GM18870 (cell line): ENCODE data around the gene KAT6B.
"Not testable (repeated sequence)": the region's sequence is repeated elsewhere in the genome, so short reads cannot be mapped to it uniquely, and the experiment has no call there.

Source experiments
- ATAC-seq: cut with Tn5 transposase; IDR thresholded peaks from one replicate; pipeline ENCODE4 v1.9.1; 2021; ENCODE audit warnings: moderate library complexity; ENCODE audit not compliant: unreplicated experiment

KAT6B gene

GRCh38 chr10:74887614-74888284 is 61.3 kb downstream of the KAT6B start:
- no peak for ATAC-seq

DNA sequence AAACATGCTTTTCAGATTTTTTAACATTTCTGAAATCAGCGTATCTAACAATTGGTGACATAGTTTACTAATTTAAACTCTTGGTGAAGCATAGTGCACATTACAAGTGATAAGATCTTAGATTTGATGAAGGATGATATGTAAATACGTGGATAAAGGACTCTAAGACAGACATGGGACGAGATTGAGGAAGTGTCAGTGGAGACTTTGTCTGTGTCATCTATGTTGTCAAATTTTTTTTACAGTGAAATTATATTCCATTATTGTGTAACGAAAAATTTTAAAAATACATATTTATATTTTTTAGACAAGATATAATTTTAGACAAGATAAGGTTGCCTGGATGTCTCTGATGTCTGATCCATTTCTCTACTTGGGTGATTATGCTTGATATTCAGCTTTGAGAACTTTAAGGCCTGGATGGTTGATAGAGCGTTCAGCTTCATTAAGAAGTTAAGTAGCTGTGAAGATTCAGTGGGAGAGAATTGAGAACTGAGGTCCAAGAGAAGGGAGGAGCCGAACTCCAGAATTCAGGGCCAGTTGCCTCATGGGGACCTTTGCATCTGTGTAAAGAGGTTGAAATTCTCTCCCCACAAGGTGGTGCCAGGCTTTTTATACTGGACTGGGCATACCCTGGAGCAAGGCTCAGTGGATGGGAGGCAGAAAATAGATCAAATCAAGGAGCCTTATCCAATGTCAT is 62.7 kb downstream of the KAT6B start:
- ATAC-seq = no peak

DNA sequence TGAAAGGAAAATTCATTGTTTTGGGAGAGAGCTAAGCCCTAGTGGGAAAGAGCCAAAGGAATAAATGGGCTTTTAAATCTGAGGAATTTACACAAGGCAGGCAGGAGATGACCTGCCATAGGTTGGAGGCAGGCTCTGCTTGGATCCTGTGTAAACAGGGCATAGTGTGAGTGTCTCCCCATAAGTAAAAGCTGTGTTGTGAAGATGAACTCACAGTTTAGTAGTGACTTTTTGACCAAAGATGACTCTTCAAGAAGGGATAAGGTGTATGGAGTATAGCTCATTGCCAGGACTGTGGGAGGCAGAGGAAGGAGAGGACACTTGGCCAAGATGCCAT is 63.2 kb downstream of the KAT6B start:
- ATAC-seq = no peak

DNA sequence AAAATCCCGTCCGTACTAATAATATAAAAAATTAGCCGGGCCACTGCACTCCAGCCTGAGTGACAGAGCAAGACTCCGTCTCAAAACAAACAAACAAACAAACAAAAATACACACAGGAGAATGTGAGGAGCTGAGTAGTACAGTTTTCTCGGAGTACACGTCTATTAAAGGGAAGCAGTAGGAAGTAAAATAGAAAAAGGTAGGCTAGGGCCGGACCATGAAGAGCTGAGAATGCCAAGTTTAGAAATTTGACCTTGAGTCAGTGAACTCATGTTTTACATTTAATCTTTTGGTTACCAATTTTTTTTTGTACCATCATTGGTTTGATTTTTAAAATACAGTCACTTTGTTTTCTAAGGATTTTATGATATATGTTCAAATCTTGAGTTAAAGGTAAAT is 64.1 kb downstream of the KAT6B start:
- no peak for ATAC-seq

- ATAC-seq = no peak
Observed at GRCh38 chr10:74891053-74891452, 64.7 kb downstream of the KAT6B start.

- no peak for ATAC-seq
Observed at GRCh38 chr10:74892839-74893238, 66.4 kb downstream of the KAT6B start.

DNA sequence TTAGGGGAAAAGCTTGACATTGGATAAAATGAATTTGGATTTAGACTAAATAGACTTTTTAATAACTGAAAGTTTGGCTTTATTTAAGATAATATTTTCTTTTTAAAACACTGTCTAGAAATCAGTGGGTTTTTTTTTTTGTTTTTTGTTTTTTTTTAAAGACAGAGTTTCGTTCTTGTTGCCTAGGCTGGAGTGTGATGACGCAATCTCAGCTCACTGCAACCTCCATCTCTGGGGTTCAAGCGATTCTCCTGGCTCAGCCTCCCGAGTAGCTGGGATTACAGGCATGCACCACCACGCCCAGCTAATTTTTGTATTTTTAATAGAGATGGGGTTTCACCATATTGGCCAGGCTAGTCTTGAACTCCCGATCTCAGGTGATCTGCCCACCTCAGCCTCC is 66.9 kb downstream of the KAT6B start:
- not testable (repeated sequence) for ATAC-seq

GRCh38 chr10:74896788-74897527 is 70.6 kb downstream of the KAT6B start:
- no peak for ATAC-seq

DNA sequence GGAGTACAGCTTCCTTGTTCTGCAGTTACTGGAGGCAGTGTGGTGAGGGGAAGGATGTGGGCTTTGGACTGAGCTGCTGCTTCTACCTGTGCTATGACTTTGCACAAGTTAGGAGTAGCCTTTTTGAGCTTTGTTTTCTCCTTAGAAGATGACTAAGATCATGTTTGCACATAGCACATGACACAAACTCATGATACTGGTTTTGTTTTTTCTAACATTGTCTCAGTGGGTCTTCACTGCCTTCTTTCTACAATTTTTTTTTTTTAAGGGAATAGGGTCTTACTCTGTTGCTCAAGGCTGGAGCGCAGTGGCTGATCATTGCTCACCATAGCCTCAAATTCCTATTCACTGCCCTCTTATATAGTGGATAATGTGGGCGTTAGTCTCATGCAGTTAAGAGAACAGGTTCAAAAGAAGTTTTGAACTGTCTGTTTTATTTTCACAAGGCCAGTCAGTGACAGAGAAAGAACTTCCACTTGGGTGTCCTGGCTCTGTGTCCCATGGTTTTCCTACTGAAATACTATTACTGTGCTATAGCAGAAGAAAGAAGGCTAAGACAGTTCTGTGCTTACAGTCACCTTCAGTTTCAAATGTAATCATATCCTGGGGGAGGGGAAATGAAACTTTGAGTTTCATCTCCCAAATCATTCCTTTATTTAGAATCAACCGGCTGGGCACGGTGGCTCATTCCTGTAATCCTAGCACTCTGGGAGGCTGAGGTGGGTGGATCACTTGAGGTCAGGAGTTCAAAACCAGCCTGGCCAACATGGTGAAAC is 72.0 kb downstream of the KAT6B start:
- ATAC-seq = no peak

DNA sequence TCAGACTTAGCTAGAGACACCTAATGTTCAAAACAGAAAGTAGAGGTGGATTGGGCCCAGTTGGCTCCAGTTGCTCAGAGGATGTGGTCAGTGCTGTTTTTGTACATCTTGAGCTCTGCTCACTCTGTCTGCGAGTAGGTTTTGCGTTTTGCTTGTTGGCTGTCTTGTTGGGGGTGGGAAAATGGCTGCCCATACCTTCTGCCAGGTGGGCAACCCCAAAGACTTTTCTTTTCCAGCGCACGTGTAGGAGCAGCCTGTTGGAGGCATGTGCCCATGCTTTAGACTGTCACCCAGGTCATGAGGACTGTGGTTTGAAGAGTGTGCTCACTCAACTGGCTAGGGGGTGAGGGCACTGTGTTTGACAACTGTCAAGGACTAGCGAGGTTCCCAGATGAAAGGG is 73.9 kb downstream of the KAT6B start:
- ATAC-seq = peak; percentile 50

GRCh38 chr10:74901301-74901700 is 74.9 kb downstream of the KAT6B start:
- no peak for ATAC-seq

DNA sequence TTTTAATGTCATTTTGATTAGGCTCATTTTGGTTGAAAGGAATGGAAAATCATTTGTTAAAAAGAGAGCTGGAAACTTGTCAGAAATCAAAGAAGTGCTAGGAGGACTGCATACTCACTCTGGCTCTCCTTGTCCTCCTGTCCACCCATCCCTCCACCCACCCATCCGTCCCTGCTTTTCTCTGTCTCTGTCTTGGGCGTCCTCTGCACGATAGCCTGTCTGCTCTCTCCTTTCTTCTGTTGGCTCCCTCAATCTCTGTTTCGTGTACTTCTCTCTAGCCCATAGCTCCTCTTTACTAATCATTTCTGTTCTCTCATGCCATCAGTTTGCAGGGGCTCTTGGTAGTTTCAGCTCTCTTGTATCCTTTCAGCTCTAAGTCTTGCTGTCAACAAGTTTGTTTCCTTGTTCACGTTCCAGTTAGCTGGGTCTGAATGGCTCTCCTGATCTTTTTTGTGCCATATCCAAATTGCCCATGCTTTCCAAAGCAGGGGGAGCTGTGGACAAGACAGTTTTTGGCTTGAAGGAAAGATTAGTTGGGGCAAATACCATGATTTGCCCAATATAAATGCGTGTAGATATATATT is 75.6 kb downstream of the KAT6B start:
- ATAC-seq = no peak

DNA sequence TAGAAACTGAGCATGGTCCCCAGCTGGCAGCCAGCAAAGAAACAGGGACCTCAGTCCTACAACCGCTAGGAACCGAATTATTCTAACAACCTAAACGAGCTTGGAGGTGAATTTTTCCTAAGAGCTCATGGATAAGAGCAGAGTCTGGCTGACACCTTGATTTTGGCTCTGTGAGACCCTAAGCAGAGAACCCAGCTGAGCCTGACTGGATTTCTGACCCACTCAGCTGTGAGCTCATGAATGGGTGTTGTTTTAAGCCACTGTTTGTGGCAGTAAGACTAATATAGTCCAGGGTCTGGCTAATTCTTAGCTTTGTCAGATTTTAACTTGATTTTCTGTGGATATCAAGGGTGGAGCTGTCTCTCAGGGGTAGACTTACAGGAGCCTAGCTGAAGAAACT is 77.1 kb downstream of the KAT6B start:
- no peak for ATAC-seq

- ATAC-seq = no peak
Observed at GRCh38 chr10:74906611-74907198, 80.3 kb downstream of the KAT6B start.

- ATAC-seq = no peak
Observed at GRCh38 chr10:74909670-74910069, 83.3 kb downstream of the KAT6B start.

DNA sequence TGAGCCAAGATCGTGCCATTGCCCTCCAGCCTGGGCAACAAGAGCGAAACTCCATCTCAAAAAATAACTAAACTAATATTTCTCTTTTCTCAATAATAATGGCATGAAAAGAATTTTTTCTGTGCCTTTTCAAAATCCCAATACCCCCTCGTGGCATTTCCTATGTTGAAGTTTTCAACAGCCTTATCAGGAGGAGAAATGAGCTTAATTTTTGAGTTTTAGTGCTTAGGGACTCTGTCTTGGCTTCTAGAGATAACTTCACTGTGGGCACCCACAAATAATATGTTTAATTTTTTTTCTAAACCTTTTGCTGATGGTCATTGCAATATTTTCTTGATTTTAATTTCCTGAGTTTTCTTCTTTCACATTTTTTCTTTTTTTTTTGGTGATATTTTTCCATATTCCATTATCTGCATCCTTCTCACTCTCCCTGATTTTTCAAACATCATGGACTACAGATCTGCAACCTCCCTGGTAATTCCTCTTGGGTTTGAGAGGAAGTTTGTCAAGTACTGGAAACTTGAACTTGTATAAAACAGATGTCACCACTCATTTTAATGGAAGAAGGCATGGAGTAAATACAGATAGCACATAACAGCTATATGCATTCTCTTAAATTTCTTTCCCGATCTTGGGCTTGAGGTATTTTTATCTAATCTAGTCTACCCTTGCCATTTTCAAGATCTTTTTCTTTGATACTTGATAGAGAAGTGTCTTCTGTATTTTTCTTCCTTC is 84.0 kb downstream of the KAT6B start:
- no peak for ATAC-seq

DNA sequence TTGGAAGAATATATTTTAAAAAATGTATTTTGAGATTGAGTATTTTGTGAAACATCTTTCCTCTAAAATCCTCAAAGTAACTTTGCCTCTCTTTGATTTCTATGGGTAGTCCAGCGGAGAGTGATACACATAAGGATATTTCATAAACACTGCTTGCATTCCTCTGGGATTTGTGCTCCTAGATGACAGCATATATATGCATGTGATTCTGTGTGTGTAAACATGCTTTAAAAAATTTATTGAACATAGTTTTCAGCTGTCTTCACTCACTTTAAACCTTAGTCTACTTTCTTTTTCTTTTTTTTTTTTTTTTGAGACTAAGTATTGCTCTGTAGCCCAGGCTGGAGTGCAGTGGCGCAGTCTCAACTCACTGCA is 84.6 kb downstream of the KAT6B start:
- ATAC-seq = no peak

GRCh38 chr10:74912182-74912581 is 85.8 kb downstream of the KAT6B start:
- ATAC-seq = no peak

DNA sequence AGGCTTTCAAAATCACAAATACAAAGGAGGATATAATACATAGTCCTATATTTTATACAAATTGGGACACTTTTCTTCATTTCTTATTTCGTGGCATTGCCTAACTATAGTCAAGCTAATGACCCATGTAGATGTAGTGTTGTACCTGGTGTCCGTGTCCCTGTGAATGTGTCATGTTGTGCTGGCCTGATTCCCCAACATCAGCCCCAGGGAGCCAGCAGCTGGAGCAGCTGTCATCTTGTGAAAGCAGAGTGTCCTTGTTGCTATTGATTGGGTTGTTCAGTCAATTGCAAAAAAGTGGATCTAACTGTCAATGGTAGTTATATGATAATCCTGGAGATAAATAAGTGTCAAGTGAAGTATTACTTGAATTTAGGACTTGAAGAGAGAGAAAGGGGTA is 86.3 kb downstream of the KAT6B start:
- no peak for ATAC-seq

DNA sequence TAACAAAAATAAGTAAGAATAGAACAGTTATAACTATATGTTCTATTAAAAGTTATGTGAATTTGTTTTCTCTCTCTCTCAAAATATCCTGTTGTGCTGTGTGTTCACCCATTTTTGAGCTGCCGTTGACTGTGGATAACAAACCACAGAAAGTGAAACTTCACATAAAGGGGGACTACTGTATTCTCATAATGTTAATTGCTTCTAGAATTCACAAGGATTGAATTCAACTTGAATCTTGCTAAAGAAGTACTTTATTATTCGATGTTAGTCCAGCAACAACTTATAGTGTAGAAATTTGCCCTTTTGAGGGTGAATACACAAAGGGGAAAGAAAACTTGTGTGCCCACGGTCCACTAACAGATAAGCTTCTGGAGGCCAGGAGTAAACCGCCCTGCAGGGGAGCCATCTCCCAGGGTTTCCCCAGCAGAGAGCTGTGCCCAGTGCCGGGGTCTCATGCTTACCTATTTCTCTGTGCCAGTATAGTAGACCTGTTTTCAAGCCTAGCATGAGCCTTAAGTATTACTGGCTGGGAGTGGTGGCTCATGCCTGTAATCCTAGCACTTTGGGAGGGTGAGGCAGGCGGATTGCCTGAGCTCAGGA is 87.1 kb downstream of the KAT6B start:
- no peak for ATAC-seq
